ENCODE results near the gene MINDY1.

DNA sequence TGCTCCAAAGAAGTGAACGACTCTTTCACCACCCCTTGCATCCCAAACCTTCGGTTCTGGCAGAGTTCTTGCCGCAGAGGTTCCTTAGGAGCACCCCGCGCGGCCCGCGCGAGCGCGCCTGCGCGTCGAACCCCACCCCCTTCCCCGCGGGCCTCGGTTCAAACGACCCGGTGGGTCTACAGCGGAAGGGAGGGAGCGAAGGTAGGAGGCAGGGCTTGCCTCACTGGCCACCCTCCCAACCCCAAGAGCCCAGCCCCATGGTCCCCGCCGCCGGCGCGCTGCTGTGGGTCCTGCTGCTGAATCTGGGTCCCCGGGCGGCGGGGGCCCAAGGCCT is 40.9 kb upstream of the MINDY1 start, which contains the start of gene C1orf56:
- TF ChIP-seq, protein P1, sequence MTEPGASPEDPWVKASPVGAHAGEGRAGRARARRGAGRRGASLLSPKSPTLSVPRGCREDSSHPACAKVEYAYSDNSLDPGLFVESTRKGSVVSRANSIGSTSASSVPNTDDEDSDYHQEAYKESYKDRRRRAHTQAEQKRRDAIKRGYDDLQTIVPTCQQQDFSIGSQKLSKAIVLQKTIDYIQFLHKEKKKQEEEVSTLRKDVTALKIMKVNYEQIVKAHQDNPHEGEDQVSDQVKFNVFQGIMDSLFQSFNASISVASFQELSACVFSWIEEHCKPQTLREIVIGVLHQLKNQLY (CRISPR knock-in tag; conservative IDR thresholded peaks at IDR 0.05), result no peak
- no peak for TF ChIP-seq CTCF (IDR thresholded peaks at IDR 0.05 in 2 of 3, conservative IDR thresholded peaks at IDR 0.05 in 1 of 3; ENCODE audit: insufficient read depth in 2 of 3, low read depth in 1 of 3, low read length in 3 of 3)
- no peak for TF ChIP-seq STAT5B (CRISPR knock-in tag; IDR thresholded peaks at IDR 0.05)
- TF ChIP-seq ZNF589 (CRISPR knock-in tag; IDR thresholded peaks at IDR 0.05; ENCODE audit: low read depth), result no peak
- TF ChIP-seq POLR2A (conservative IDR thresholded peaks at IDR 0.05), result no peak
- no peak for TF ChIP-seq RAD21 (CRISPR knock-in tag; conservative IDR thresholded peaks at IDR 0.05 in 1 of 2, IDR thresholded peaks at IDR 0.05 in 1 of 2)

Measured in K562 (cell line).